PFSK-1 (cell line): ENCODE results near the gene MGAM2.

Experiments
- FOXP2 ChIP-seq: optimal IDR thresholded peaks from 2 replicates; pipeline ENCODE3; 2011; ENCODE audit warnings: borderline replicate concordance, control low read depth, inconsistent platforms; ENCODE audit not compliant: insufficient read depth; ENCODE audit errors: extremely low read length, extremely low read depth
- POLR2AphosphoS5 ChIP-seq: IDR thresholded peaks from 2 replicates; pipeline ENCODE4 v1.6.1; 2012; ENCODE audit warnings: low read depth, mild to moderate bottlenecking, control low read depth, low read length, moderate library complexity
- TAF1 ChIP-seq: IDR thresholded peaks from 2 replicates; pipeline ENCODE4 v1.6.1; 2012; ENCODE audit warnings: low read length, control low read depth, borderline replicate concordance; ENCODE audit not compliant: insufficient read depth

GRCh38 chr7:142257958-142258357 is 146.4 kb downstream of the MGAM2 start, which contains the start of gene PRSS58:
- TF ChIP-seq FOXP2, result no peak
- TF ChIP-seq TAF1, result no peak
- no peak for TF ChIP-seq POLR2AphosphoS5
